ENCODE data around the gene AQP12A.

GRCh38 chr2:240711701-240712100 lies 20.0 kb downstream of the AQP12A start:
- no peak for TF ChIP-seq CTCF (IDR thresholded peaks at IDR 0.05)
- no peak for TF ChIP-seq SIN3A (IDR thresholded peaks at IDR 0.05; ENCODE audit: borderline replicate concordance, insufficient read depth, low read depth, low read length)
- no peak for TF ChIP-seq POLR2AphosphoS5 (IDR thresholded peaks at IDR 0.05; ENCODE audit: low read depth, low read length)
- TF ChIP-seq TCF7L2 (IDR thresholded peaks at IDR 0.05; ENCODE audit: low read depth, low read length): no peak
